HEK293 (cell line): ENCODE data around the gene TMSB4X.

ENCODE experiments used
- BCL6B ChIP-seq: fragments of 450-650 bp; formaldehyde crosslinking; IDR thresholded peaks from 2 replicates; pipeline ENCODE4 v1.5.1; 2017; ENCODE audit warnings: missing biosample characterization, missing genetic modification characterization
- CTCF ChIP-seq: fragments of 450-650 bp; formaldehyde crosslinking; IDR thresholded peaks from 2 replicates; pipeline ENCODE4 v1.5.1; 2016; ENCODE audit warnings: missing biosample characterization, missing genetic modification characterization
- FEZF1 ChIP-seq: fragments of 450-650 bp; formaldehyde crosslinking; IDR thresholded peaks from 2 replicates; pipeline ENCODE4 v1.5.1; 2016; ENCODE audit warnings: missing biosample characterization, missing genetic modification characterization
- GLI4 ChIP-seq: fragments of 450-650 bp; formaldehyde crosslinking; IDR thresholded peaks from 2 replicates; pipeline ENCODE4 v1.5.1; 2016; ENCODE audit warnings: missing biosample characterization, missing genetic modification characterization
- INSM2 ChIP-seq: fragments of 450-650 bp; formaldehyde crosslinking; IDR thresholded peaks from 2 replicates; pipeline ENCODE4 v1.5.1; 2016; ENCODE audit warnings: missing biosample characterization, missing genetic modification characterization
- PBX3 ChIP-seq: sonication (generic); formaldehyde crosslinking; IDR thresholded peaks from 2 replicates; pipeline ENCODE4 v1.8.1; 2022; ENCODE audit warnings: mild to moderate bottlenecking, moderate library complexity, missing genetic modification reagents
- PRDM2 ChIP-seq: fragments of 450-650 bp; formaldehyde crosslinking; IDR thresholded peaks from 2 replicates; pipeline ENCODE4 v1.5.1; 2016; ENCODE audit warnings: missing biosample characterization, missing genetic modification characterization, borderline replicate concordance
- PRDM4 ChIP-seq: fragments of 450-650 bp; formaldehyde crosslinking; IDR thresholded peaks from 2 replicates; pipeline ENCODE4 v1.5.1; 2017; ENCODE audit warnings: missing biosample characterization, missing genetic modification characterization
- SCRT1 ChIP-seq: fragments of 450-650 bp; formaldehyde crosslinking; IDR thresholded peaks from 2 replicates; pipeline ENCODE4 v1.5.1; 2016; ENCODE audit warnings: missing biosample characterization, missing genetic modification characterization, borderline replicate concordance
- SETDB1 ChIP-seq: IDR thresholded peaks from one replicate; pipeline ENCODE4 v1.6.1; 2017; ENCODE audit warnings: mild to moderate bottlenecking, low read length, moderate library complexity, mixed read lengths; ENCODE audit not compliant: insufficient read length
- ZBTB44 ChIP-seq: fragments of 450-650 bp; IDR thresholded peaks from 2 replicates; pipeline ENCODE4 v1.5.1; 2018; ENCODE audit warnings: missing biosample characterization, mild to moderate bottlenecking, missing genetic modification characterization
- ZNF184 ChIP-seq: fragments of 450-650 bp; IDR thresholded peaks from 2 replicates; pipeline ENCODE4 v1.5.1; 2018; ENCODE audit warnings: missing biosample characterization, mild to moderate bottlenecking, missing genetic modification characterization
- ZNF248 ChIP-seq: fragments of 450-650 bp; formaldehyde crosslinking; IDR thresholded peaks from 2 replicates; pipeline ENCODE4 v1.5.1; 2017; ENCODE audit warnings: missing biosample characterization, missing genetic modification characterization
- ZNF391 ChIP-seq: fragments of 450-650 bp; formaldehyde crosslinking; IDR thresholded peaks from 2 replicates; pipeline ENCODE4 v1.5.1; 2016; ENCODE audit warnings: low read depth, missing biosample characterization, missing genetic modification characterization, borderline replicate concordance
- ZNF530 ChIP-seq: fragments of 450-650 bp; formaldehyde crosslinking; IDR thresholded peaks from 2 replicates; pipeline ENCODE4 v1.5.1; 2016; ENCODE audit warnings: low read depth, missing biosample characterization, missing genetic modification characterization
- ZNF549 ChIP-seq: fragments of 450-650 bp; IDR thresholded peaks from 2 replicates; pipeline ENCODE4 v1.5.1; 2018; ENCODE audit warnings: missing biosample characterization, missing genetic modification characterization, mild to moderate bottlenecking, inconsistent platforms, moderate library complexity
- ZNF558 ChIP-seq: fragments of 450-650 bp; formaldehyde crosslinking; IDR thresholded peaks from 2 replicates; pipeline ENCODE4 v1.5.1; 2016; ENCODE audit warnings: missing biosample characterization, missing genetic modification characterization
- ZNF677 ChIP-seq: fragments of 450-650 bp; IDR thresholded peaks from 2 replicates; pipeline ENCODE4 v1.5.0; 2018; ENCODE audit warnings: missing biosample characterization, mild to moderate bottlenecking, missing genetic modification characterization, moderate library complexity
- ZNF776 ChIP-seq: fragments of 450-650 bp; formaldehyde crosslinking; IDR thresholded peaks from 2 replicates; pipeline ENCODE4 v1.5.0; 2017; ENCODE audit warnings: missing biosample characterization, missing genetic modification characterization, borderline replicate concordance
- ZNF785 ChIP-seq: fragments of 450-650 bp; formaldehyde crosslinking; IDR thresholded peaks from 2 replicates; pipeline ENCODE4 v1.5.1; 2016; ENCODE audit warnings: missing biosample characterization, missing genetic modification characterization
- ZSCAN5A ChIP-seq: fragments of 450-650 bp; formaldehyde crosslinking; IDR thresholded peaks from 2 replicates; pipeline ENCODE4 v1.5.1; 2016; ENCODE audit warnings: missing biosample characterization, missing genetic modification characterization

TMSB4X gene

GRCh38 chrX:12946838-12947544 is 27.9 kb upstream of the TMSB4X start (continued):
- no peak for TF ChIP-seq ZSCAN5A
- no peak for TF ChIP-seq BCL6B
- no peak for TF ChIP-seq ZNF248 (tag by site-specific recombination)
- no peak for TF ChIP-seq ZNF785 (tag by site-specific recombination)
- TF ChIP-seq ZNF558 (tag by site-specific recombination): no peak
- TF ChIP-seq GLI4: no peak
- TF ChIP-seq PRDM4 (tag by site-specific recombination): no peak
- TF ChIP-seq ZNF677 (tag by site-specific recombination): no peak
- peak; percentile 38 for TF ChIP-seq SETDB1
- no peak for TF ChIP-seq ZNF549 (tag by site-specific recombination)
- no peak for TF ChIP-seq ZNF530 (tag by site-specific recombination)
- TF ChIP-seq ZNF776 (tag by site-specific recombination): no peak
- TF ChIP-seq PBX3 (CRISPR knock-in tag): no peak
- peak; percentile 55; the same call in 1 of the 2 replicates for TF ChIP-seq CTCF (tag by site-specific recombination)
- no peak for TF ChIP-seq ZBTB44 (tag by site-specific recombination)
- TF ChIP-seq SCRT1 (tag by site-specific recombination): no peak
- peak; percentile 69 for TF ChIP-seq FEZF1
- no peak for TF ChIP-seq ZNF391 (tag by site-specific recombination)
- no peak for TF ChIP-seq INSM2 (tag by site-specific recombination)
- no peak for TF ChIP-seq PRDM2 (tag by site-specific recombination)
- TF ChIP-seq ZNF184 (tag by site-specific recombination): no peak
